Mesenchymal stem cell (in vitro differentiated cells and primary cell): ENCODE data around the gene KATNB1.
A peak's percentile ranks its signal among the peaks of the same experiment; 100 is the strongest.

Experiments
- DNase-seq: peaks from one replicate; pipeline ENCODE4 v3.0.0-alpha.2; 2013
- H2AFZ ChIP-seq: one replicate; pipeline ENCODE4 v1.6.1; 2013; ENCODE audit warnings: low read depth, mild to moderate bottlenecking, control low read depth, inconsistent platforms, low read length, moderate library complexity
- H2AK5ac ChIP-seq: 2 replicates; pipeline ENCODE4 v1.6.1; 2013; ENCODE audit warnings: low read length, moderate library complexity, mild to moderate bottlenecking, inconsistent platforms; ENCODE audit not compliant: severe bottlenecking
- H2BK120ac ChIP-seq: one replicate; pipeline ENCODE4 v1.6.1; 2013; ENCODE audit warnings: low read depth, mild to moderate bottlenecking, inconsistent platforms, low read length, moderate library complexity
- H2BK12ac ChIP-seq, 2 experiments: one replicate each; pipeline ENCODE4 v1.6.1; 2013; ENCODE audit warnings: inconsistent platforms in 2 of 2, low read length in 2 of 2, mild to moderate bottlenecking in 2 of 2, moderate library complexity in 2 of 2, control low read depth in 1 of 2
- H2BK15ac ChIP-seq: one replicate; pipeline ENCODE4 v1.6.1; 2013; ENCODE audit warnings: mild to moderate bottlenecking, low read depth, inconsistent platforms; ENCODE audit not compliant: poor library complexity, severe bottlenecking
- H2BK5ac ChIP-seq: 2 replicates; pipeline ENCODE4 v1.6.1; 2013; ENCODE audit warnings: low read depth, mild to moderate bottlenecking, low read length, control low read depth, inconsistent platforms; ENCODE audit not compliant: poor library complexity, severe bottlenecking
- H3K14ac ChIP-seq, 2 experiments: one replicate each; pipeline ENCODE4 v1.6.1; 2013; ENCODE audit warnings: inconsistent platforms in 2 of 2, low read length in 2 of 2, control low read depth in 1 of 2, mild to moderate bottlenecking in 1 of 2, moderate library complexity in 1 of 2
- H3K18ac ChIP-seq, 2 experiments: one replicate each; pipeline ENCODE4 v1.6.1; 2013; ENCODE audit warnings: inconsistent platforms in 2 of 2, low read length in 2 of 2, control low read depth in 1 of 2, low read depth in 1 of 2, mild to moderate bottlenecking in 1 of 2
- H3K23ac ChIP-seq, 2 experiments: one replicate each; pipeline ENCODE4 v1.6.1; 2013; ENCODE audit warnings: inconsistent platforms in 2 of 2, low read length in 2 of 2, mild to moderate bottlenecking in 2 of 2, moderate library complexity in 2 of 2, control low read depth in 1 of 2
- H3K27ac ChIP-seq: 2 replicates; pipeline ENCODE4 v1.5.1; 2013; ENCODE audit warnings: mild to moderate bottlenecking, moderate library complexity, low read length, control low read depth, inconsistent platforms; ENCODE audit not compliant: poor library complexity, severe bottlenecking
- H3K27me3 ChIP-seq, 2 experiments: 2 replicates each; pipeline versions ENCODE4 v1.6.1 to v1.7.0; 2013; ENCODE audit warnings: low read length in 2 of 2, mild to moderate bottlenecking in 2 of 2, moderate library complexity in 2 of 2, control low read depth in 1 of 2, inconsistent platforms in 1 of 2; ENCODE audit not compliant: control insufficient read depth in 1 of 2, insufficient read depth in 1 of 2
- H3K36me3 ChIP-seq, 2 experiments: 2 replicates each; pipeline versions ENCODE4 v1.6.1 to v1.7.0; 2013; ENCODE audit warnings: low read length in 2 of 2, control low read depth in 1 of 2, inconsistent platforms in 1 of 2, low read depth in 1 of 2, mild to moderate bottlenecking in 1 of 2; ENCODE audit not compliant: insufficient read depth in 2 of 2, control insufficient read depth in 1 of 2
- H3K4ac ChIP-seq, 2 experiments: one replicate each; pipeline ENCODE4 v1.6.1; 2013; ENCODE audit warnings: inconsistent platforms in 2 of 2, low read length in 2 of 2, mild to moderate bottlenecking in 2 of 2, moderate library complexity in 2 of 2, control low read depth in 1 of 2, low read depth in 1 of 2
- H3K4me1 ChIP-seq: 2 replicates; pipeline ENCODE4 v1.6.1; 2013; ENCODE audit warnings: low read depth, low read length, control low read depth; ENCODE audit not compliant: control insufficient read depth, insufficient read depth
- H3K4me2 ChIP-seq: 2 replicates; pipeline ENCODE4 v1.6.1; 2013; ENCODE audit warnings: low read length, mild to moderate bottlenecking, inconsistent platforms; ENCODE audit not compliant: poor library complexity, severe bottlenecking
- H3K4me3 ChIP-seq, 2 experiments: 2 replicates each; pipeline versions ENCODE4 v1.5.1 to v1.7.0; 2013; ENCODE audit warnings: low read length in 2 of 2, mild to moderate bottlenecking in 2 of 2, control low read depth in 1 of 2, low read depth in 1 of 2; ENCODE audit not compliant: insufficient read depth in 1 of 2
- H3K79me1 ChIP-seq: replicated peaks from 2 replicates; pipeline ENCODE4 v1.6.1; 2013; ENCODE audit warnings: mild to moderate bottlenecking, control low read depth, low read length, inconsistent platforms; ENCODE audit not compliant: poor library complexity, severe bottlenecking
- H3K9ac ChIP-seq: 2 replicates; pipeline ENCODE4 v1.7.0; 2013; ENCODE audit warnings: mild to moderate bottlenecking, low read length, moderate library complexity
- H3K9me3 ChIP-seq: 2 replicates; pipeline ENCODE4 v1.7.0; 2013; ENCODE audit warnings: mild to moderate bottlenecking, low read length; ENCODE audit not compliant: control insufficient read depth
- H4K8ac ChIP-seq: one replicate; pipeline ENCODE4 v1.6.1; 2013; ENCODE audit warnings: inconsistent platforms, mild to moderate bottlenecking, low read length, moderate library complexity
- H4K91ac ChIP-seq: one replicate; pipeline ENCODE4 v1.6.1; 2013; ENCODE audit warnings: mild to moderate bottlenecking, low read length, inconsistent platforms
- WGBS: methylation state at CpG from one replicate; pipeline ENCODE4 v1.1.7; 2013; ENCODE audit warnings: mixed read lengths; 5-methylcytosine and 5-hydroxymethylcytosine counted together

The KATNB1 gene

DNA sequence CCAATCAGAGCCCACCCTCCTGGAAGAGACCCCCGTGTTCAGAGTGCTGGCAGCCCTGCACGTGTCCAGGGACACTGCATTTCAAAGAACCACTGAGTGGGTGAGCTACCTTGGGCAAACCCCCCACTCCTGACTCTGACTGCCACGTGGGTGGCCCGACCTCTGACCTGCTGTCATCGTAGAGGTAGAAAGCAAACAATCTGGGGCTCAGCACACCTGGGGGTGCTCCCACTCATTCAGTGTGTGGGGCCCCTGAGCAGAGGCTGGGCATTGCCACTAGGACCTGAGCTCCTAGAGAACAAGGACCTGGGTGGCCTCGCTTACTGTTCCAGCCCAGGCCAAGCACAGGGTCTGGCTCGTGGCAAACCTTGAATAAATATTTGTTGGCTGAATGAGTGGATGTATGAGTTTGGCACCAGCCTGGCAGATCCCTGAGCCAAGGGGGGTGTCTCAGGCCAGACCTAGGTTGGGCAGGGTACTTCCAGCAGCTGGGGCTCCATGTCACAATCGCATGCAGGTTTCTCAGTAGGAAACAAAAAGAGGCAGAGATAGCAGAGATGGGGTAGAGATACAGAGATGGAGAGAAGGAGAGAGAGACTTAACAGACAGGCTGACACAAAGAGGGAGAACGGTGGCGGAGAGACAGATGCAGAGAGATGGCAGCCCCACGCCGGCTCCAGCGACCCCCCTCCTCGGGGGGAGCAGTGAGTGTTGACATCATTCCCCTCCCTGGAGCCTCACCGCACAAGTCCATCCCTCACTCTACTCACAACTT is 46.4 kb upstream of the KATNB1 start:
- no peak overlapping the region for H3K18ac ChIP-seq
- H2AFZ ChIP-seq = no peak overlapping the region
- H3K4ac ChIP-seq = no peak overlapping the region
- H3K27me3 ChIP-seq = peaks cover 33 to 78% of the 10 kb centered on the region in 2 experiments
- H3K4me3 ChIP-seq = no peak overlapping the region
- no peak overlapping the region for H3K27ac ChIP-seq
- no peak overlapping the region for H3K4me2 ChIP-seq
- no peak overlapping the region for H2BK5ac ChIP-seq
- peaks cover 2% of the 10 kb centered on the region for H3K4me1 ChIP-seq
- H2BK120ac ChIP-seq = no peak overlapping the region
- H2BK15ac ChIP-seq = no peak overlapping the region
- no peak overlapping the region for H2AK5ac ChIP-seq
- no peak overlapping the region for H3K23ac ChIP-seq
- H3K9ac ChIP-seq = no peak overlapping the region
- H4K8ac ChIP-seq = peak overlapping the region; percentile 21
- WGBS = 50% methylated on average over 15 of the region's 15 CpGs
- H4K91ac ChIP-seq = no peak overlapping the region
- peak overlapping the region in 1 of 2 experiments; percentile 18 for H2BK12ac ChIP-seq
- no peak overlapping the region for H3K14ac ChIP-seq
- no peaks in the 10 kb centered on the region for H3K79me1 ChIP-seq
- no peaks in the 10 kb centered on the region for H3K9me3 ChIP-seq
- no peak for DNase-seq
- H3K36me3 ChIP-seq = no peaks in the 10 kb centered on the region

DNA sequence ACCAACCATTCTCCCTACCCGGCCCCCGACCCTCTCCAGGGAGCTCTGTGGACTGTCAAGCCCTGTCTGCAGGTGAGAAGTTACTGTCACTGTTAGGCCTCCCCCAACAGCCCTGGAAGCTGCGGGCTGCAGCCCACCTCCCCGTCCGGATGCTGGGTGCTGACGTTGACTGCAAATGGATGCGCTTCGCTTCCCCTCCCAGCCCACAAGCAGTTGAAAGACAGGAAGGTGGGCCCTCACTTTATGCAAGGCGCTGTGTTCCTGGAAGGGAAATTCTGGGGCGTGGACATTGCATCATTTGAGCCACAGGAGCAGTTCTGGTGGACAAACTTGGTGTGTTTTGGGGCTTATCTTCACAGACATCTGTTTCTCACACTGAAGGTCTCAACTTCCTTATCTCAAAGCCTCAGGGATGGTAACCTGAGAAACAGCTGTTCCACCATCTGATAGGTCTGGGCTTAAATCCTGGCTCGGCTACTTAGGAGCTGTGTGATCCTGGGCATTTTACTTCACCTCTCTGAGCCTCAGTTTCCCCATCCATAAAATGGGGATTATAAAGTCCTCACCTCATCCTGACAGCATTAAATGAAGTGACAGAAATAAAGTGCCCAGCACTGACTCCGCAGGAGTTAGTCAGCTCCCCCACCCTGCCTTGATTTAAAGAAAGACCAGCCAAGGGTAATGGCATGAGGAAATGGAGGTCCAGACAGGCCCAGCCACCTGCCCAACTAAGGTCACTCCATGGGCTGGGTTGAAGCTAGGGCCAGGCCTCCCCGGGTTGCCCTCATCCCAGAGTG is 45.6 kb upstream of the KATNB1 start:
- H3K23ac ChIP-seq = no peak overlapping the region
- H3K4me3 ChIP-seq = no peak overlapping the region
- WGBS = 46% methylated on average over 13 of the region's 13 CpGs

DNA sequence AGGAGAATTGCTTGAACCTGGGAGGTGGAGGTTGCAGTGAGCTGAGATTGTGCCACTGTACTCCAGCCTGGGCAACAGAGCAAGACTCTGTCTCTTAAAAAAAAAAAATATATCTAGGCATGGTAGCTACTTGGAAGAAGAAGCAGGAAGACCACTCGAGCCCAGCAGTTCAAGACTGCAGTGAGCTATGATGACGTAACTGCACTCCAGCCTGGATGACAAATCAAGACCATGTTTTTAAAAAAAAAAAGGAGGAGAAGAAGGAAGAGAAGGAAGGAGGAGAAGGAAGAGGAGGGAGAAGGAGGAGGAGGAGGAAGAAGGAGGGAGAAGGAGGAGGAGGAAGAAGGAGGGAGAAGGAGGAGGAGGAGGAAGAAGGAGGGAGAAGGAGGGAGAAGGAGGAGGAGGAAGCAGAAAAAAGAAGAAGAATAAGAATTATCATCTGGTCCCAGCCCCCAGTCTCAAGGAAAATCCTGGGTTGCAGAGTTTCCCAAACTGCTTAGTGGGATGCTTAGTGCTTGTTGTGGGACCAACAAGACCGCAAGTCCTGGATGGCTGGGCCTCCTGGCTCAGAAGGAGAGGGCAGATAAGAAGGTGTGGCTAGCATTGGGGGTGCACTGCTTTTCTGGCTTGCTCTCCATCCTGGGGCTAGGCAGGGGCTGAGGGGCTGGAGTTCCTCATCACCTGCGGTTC is 44.6 kb upstream of the KATNB1 start:
- no peak overlapping the region for H3K18ac ChIP-seq
- no peaks in the 10 kb centered on the region for H3K79me1 ChIP-seq
- no peak overlapping the region for H2BK15ac ChIP-seq
- H3K9ac ChIP-seq = no peak overlapping the region
- H3K4me2 ChIP-seq = no peak overlapping the region
- DNase-seq = no peak
- no peak overlapping the region for H4K91ac ChIP-seq
- no peaks in the 10 kb centered on the region for H3K9me3 ChIP-seq
- no peak overlapping the region for H3K4ac ChIP-seq
- no peak overlapping the region for H2BK120ac ChIP-seq
- peaks cover 6% of the 10 kb centered on the region for H3K4me1 ChIP-seq
- H3K4me3 ChIP-seq = no peak overlapping the region
- no peaks in the 10 kb centered on the region for H3K36me3 ChIP-seq
- H2AK5ac ChIP-seq = no peak overlapping the region
- H2AFZ ChIP-seq = no peak overlapping the region
- H2BK5ac ChIP-seq = no peak overlapping the region
- no peak overlapping the region for H3K14ac ChIP-seq
- H3K27ac ChIP-seq = no peak overlapping the region
- H2BK12ac ChIP-seq = no peak overlapping the region
- WGBS = 59% methylated on average over 4 of the region's 4 CpGs
- peaks cover 33 to 74% of the 10 kb centered on the region in 2 experiments for H3K27me3 ChIP-seq
- H3K23ac ChIP-seq = no peak overlapping the region
- H4K8ac ChIP-seq = no peak overlapping the region

More for the DNA sequence above, 45.6 kb upstream of the KATNB1 start:
- H3K18ac ChIP-seq = no peak overlapping the region
- H3K4me2 ChIP-seq = no peak overlapping the region
- H3K9ac ChIP-seq = no peak overlapping the region
- H3K79me1 ChIP-seq = no peaks in the 10 kb centered on the region
- H4K91ac ChIP-seq = no peak overlapping the region
- peak overlapping the region; percentile 21 for H4K8ac ChIP-seq
- H2AFZ ChIP-seq = no peak overlapping the region
- no peak overlapping the region for H2BK120ac ChIP-seq
- H3K14ac ChIP-seq = no peak overlapping the region
- no peak overlapping the region for H3K4ac ChIP-seq
- H2BK12ac ChIP-seq = no peak overlapping the region
- no peak overlapping the region for H3K27ac ChIP-seq
- no peak for DNase-seq
- H2BK5ac ChIP-seq = no peak overlapping the region
- no peak overlapping the region for H2BK15ac ChIP-seq
- H2AK5ac ChIP-seq = no peak overlapping the region
- H3K36me3 ChIP-seq = no peaks in the 10 kb centered on the region
- no peaks in the 10 kb centered on the region for H3K9me3 ChIP-seq
- H3K4me1 ChIP-seq = peaks cover 6% of the 10 kb centered on the region
- peaks cover 33 to 75% of the 10 kb centered on the region in 2 experiments for H3K27me3 ChIP-seq

DNA sequence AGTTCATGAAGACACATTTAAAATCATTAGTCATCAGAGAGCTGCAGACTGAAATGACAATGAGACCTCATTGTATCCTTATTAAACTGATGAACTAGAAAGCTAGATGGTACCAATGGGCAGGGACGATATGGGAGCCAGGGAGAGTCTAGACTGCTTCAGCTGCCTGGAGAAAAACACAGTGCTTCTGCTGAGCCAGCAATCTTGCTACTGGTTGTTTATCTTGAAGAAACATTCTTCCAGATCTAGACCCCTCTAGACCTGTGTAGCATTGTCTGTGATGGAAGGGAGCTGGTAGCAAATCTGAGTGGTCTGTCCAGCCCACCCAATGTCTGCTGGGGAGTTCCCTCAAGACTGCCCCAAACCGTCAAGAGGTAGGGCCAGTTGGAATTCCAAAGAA is 42.9 kb upstream of the KATNB1 start:
- peaks cover 6% of the 10 kb centered on the region for H3K4me1 ChIP-seq
- no peaks in the 10 kb centered on the region for H3K9me3 ChIP-seq
- H3K9ac ChIP-seq = no peak overlapping the region
- H2AFZ ChIP-seq = no peak overlapping the region
- H3K27ac ChIP-seq = no peak overlapping the region
- H4K8ac ChIP-seq = no peak overlapping the region
- H3K36me3 ChIP-seq = no peaks in the 10 kb centered on the region
- H2AK5ac ChIP-seq = no peak overlapping the region
- H2BK12ac ChIP-seq = no peak overlapping the region
- H3K23ac ChIP-seq = no peak overlapping the region
- H3K4me2 ChIP-seq = no peak overlapping the region
- H3K27me3 ChIP-seq = peaks cover 25 to 67% of the 10 kb centered on the region in 2 experiments
- 60% methylated on average over 2 of the region's 2 CpGs for WGBS
- DNase-seq = no peak
- no peaks in the 10 kb centered on the region for H3K79me1 ChIP-seq
- no peak overlapping the region for H4K91ac ChIP-seq
- H3K18ac ChIP-seq = no peak overlapping the region
- H3K4me3 ChIP-seq = no peak overlapping the region
- no peak overlapping the region for H2BK15ac ChIP-seq
- H3K4ac ChIP-seq = no peak overlapping the region
- no peak overlapping the region for H2BK120ac ChIP-seq
- no peak overlapping the region for H3K14ac ChIP-seq
- H2BK5ac ChIP-seq = no peak overlapping the region
